GM21576 (cell line): Measurements from ENCODE around the gene PRDM13.
"Not testable (repeated sequence)": the region's sequence is repeated elsewhere in the genome, so short reads cannot be mapped to it uniquely, and the experiment has no call there.

Experiments used
- ATAC-seq: cut with Tn5 transposase; IDR thresholded peaks from one replicate; pipeline ENCODE4 v1.9.1; 2021; ENCODE audit warnings: mild to moderate bottlenecking, moderate library complexity; ENCODE audit not compliant: unreplicated experiment

PRDM13 gene

DNA sequence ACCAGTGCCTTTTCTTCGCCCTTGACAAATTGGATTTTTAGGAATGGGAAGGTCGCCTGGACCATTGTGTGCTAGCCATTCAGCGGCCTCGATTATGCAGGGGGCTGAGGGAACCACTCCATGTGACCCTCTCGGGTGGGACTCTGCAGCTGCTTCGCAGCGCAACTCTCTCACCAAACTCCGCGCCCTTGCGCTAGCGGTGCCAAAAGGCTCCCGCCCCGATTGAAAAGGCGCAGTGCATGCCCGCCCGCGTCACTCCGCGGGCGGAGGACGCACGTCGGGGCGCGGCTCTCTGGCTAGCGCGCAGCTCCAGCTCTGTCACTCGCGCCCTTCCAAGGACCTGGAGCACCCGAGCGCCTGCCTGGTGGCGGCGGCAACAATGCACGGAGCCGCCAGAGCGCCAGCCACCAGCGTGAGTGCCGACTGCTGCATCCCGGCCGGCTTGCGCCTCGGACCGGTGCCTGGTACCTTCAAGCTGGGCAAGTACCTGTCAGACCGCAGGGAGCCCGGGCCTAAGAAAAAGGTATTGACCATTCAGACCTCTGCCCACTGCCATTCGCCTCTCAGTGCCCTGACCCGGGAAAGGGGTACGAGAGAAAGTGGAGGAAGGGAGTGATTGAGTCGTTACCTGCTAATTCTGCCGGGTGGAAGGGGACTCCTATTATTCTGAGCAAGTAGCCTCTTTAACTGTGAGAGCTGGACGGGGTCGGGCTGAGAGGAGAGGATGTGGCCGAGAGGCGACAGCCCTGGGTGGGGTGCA is at the start of gene PRDM13:
PRDM13 (plus strand) TSS at position 178 of the 760 bp plus-strand sequence; CDS start at position 380, 202 bp downstream.
- ATAC-seq = no peak

DNA sequence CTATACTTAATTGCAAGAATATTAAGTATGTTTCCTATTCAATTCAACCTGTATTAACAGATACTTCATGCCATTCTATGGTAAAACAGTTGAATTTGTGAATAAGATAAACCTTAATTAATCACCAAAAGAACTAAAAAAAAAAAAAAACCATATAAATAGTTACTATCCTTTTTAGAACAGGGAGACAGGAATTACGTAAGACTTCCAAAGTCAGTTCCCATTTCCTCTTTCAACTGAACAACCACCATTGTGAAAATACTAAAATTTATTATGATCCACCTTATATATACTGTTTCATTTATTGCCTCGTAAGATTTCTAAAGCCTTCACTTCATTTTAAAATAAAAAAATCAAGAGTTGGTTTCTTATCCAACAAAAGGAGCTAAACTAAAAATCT is 47.6 kb upstream of the PRDM13 start:
- no peak for ATAC-seq

DNA sequence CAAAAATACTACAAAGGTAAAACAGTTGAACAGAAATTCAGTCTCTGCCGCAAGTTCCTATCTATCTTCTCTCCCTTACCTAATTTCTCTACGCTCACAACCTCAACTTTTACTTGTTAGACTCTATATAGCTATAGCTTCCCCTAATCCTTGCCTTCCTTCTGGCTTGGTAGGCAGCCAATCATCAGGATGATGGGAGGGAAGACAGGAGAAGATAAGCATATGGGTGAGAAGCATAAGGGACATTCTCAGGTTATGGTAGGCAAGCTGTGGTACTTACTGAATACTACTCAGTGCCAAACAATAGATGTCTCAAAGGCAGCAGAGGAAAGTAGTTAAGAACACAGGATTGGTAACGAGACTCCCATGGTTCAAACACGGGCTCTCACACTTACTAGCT is 46.0 kb upstream of the PRDM13 start:
- ATAC-seq = no peak

DNA sequence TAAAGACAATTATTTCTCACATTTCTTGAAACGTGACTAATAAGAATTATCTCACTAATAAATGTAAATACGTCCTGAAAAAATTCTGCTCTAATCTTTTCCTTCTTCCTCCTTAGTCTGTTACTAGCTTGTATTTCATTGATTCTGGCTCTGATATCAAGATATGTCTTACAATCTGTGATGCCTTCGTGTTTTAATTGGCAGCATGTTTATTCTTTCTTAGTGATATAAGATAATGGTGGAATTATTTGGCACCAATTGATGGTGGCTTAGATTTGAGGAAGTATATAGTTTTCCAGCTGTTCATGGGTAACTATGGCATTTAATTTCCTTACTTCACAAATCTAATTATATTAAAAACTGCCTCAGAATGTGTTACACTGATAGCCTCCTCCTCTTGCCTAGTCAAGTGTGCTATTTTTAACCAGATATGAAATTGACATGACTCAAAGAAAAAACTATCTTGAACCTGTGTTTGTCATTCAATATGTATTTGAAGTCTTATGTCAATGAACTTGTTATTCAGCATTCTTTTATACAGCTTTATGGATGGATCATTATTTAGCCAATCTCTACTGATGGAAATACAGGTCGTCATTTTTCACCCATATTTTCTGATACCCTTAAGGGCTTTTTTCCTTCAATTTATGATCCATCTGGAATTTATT is 43.4 kb upstream of the PRDM13 start:
- no peak for ATAC-seq

DNA sequence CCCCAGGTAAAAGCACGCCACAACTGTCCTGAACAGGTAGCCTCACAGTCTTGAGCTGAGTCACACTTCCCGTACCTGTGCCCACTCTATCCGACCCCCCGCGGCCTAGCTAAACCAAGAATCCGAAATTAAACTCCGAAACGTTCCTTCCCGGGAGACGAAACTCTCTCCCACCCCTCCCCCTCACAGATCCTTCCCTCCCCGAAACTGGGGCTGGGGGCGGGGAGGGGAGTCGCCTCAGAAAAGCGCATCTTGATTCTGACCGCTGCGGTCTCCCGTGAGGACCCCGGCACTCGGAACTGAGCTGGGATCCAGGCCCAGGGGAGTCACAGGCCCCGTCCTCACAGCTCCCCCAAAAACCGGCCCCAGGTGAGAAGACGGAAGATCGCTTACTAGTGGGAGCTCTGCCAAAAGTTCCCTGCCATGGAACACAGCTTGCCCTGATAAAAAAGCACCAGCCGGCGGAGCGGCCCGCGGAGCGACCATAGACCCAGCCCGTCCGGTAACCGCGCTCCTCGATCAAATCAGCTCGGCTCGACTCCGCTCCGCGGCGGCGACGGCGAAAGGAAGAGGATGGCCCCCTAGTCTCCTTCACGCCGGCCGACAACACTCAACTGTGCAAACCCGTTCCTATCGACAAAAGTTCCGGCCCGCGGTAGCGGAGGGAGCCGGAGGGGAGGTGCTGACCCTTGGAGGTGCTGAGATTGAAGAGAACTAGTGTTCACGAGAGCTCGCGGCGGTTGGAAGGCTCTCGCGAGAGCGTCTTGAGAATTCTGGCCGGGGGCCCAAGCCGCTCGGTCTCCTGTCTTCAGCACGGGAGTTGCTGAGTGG is 38.3 kb upstream of the PRDM13 start, which contains the start of gene CCNC:
CCNC (minus strand) TSS at position 558 of the 831 bp plus-strand sequence; CDS start at position 425, 133 bp downstream.
- ATAC-seq = peak; percentile 98

DNA sequence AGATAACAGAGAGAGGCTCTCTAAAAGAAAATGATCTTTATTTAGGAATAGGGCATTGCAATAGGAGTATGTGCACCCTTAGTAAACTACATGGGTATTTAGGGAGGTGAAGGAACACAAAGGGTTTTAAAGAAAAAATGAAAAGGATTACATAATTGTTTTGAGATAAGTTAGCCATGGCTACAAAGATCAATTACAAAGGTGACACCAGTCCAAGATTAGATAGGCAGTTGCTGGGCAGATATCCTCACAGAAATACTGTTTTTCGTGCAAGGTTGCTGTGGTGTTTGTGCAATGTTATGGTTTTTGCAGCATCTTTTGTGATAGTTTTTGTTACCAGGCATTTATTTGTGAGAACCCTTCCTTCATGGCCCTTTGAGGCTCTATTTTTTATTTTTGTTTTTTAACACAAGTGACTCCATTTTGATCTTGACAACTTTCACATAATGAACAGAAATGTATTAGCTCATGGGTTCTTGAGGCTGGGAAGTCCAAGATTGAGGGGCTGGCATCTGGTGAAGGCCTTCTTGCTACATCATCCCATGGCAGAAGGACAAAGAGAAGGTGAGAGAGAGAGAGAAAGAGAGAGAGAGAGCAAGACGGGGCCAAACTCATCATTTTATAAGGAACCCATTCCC is 32.5 kb upstream of the PRDM13 start:
- no peak for ATAC-seq

DNA sequence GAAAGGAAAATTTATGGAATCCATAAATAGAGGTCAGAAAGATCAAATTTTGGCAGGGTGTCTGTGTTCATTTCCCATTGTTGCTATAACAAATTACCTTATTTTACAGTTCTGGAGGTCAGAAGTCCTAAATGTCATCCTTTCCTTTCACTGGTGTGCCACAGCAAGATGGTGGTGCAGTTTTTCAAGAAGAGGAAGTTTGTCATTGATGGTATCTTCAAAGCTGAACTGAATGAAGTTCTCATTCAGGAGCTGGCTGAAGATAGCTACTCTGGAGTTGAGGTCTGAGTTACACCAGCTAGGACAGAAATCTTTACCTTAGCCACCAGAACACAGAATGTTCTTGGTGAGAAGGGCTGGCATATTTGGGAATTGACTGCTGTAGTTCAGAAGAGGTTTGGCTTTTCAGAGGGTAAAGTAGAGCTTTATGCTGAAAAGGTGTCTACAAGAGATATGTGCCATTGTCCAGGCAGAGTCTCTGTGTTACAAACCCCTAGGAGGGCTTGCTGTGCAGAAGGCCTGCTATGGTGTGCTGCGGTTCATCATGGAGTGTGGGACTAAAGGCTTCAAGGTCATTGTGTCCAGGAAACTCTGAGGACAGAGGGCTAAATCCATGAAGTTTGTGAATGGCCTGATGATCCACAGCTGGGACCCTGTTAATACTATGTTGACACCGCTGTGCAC is 30.9 kb upstream of the PRDM13 start:
- no peak for ATAC-seq

DNA sequence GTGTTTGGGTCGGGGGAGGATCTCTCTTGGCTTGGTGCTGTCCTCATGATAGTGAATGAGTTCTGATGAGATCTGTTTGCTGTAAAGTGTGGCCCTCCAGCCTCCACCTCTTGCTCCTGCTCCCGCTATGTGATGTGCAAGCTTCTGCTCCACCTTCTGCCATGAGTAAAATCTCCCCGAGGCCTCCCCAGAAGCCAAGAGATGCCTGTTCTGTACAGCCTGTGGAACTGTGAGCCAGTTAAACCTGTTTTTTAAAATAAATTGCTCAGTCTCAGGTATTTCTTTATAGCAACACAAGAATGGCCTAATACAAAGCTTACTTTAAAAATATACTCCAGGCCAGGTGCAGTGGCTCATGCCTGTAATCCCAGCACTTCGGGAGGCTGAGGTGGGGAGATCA is 26.9 kb upstream of the PRDM13 start:
- ATAC-seq = no peak

DNA sequence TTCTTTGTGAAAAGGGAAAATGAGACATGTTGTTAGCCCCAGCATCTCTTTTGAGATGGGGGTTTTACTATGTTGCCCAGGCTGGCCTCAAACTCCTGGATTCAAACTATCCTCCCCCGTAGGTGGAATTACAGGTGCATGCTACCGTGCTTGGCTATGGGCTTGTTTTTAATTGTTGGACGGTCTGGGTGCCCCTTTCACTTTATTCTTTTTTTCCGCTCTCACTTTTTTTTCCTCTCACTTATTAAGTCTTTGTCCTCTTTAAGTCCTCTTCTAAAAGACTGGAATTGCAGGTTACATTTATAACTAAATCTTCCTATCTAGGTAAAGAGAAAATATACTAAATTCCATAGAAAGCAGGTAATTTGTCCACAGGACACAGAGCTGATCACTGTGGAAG is 18.8 kb upstream of the PRDM13 start:
- ATAC-seq = no peak

DNA sequence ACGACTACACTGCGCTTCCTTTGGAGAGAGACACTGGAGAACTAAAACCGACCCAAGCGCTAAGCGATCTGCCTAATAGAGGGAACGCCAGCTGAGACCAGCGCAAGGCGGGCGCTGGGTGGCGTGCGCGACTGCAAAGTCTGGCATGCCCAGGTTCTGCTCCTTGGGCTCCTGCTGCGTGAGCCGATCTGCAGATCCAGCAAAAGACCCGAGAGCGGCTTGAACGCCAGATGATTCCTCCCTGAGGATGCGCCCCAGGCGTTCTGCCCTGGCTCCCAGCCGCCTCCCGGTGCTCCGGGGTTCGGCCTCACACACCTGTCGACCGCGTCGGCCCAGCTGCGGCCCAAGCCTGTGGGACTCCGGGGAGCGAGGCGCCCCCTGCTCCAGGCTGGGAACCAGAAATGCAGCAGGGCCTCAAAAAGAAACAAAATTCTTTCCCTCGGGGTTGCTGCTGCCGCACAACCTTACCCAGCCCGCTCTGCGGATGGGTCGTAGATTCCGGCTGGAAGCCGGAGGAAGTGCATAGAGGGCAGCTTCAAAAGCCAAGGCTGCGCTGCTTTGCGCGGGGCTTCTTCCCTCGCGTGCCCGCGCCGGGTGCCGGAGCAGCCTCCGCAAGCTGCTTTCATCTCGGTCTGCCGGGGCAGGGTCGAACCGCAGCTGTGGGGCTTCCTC is 17.9 kb upstream of the PRDM13 start:
- ATAC-seq = peak; percentile 91

DNA sequence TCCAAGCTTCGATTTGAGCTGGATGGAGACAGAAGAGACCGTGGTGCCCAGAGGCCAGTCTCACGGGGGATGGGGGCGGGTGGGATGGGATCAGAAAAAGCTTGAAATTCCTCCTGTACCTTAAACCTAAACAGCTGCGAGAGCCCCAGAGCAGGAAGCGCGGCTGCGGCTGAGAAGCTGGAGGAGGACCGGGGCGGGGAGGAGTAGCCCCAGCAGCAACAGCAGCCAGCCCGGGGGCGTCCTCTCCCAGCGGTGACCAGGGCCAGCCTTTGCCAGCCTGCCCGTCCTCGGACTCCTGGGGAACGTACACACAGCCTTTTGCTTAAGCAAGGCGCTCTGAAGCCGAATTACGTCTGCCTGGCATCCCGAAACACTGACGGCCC is 17.4 kb upstream of the PRDM13 start:
- peak; percentile 26 for ATAC-seq

DNA sequence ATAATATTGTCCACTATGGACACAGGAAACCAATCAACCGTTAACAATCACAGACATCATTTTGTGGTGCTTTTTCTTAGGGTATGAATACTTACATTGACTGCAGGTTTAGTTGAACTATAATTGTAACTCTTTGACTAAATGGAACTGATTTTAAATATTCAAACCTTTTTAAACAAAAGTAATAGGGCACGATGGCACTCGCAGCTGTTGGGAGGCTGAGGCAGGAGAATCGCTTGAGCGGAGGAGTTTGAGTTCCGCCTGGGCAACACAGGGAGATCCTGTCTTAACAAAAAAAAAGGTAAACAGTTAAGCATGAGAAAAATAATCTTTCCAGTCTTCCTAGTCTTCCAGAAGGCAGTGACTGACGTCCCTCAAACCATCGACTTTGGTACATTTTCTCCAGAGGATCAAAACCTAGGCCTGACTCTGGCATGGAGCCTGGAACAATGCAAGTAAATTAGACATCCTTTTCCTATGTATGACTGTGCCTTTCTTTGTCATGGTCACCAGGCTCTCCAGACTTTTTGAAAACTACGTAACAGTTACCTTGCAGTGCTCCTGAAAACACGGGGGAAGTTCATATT is 16.6 kb upstream of the PRDM13 start:
- ATAC-seq = no peak

DNA sequence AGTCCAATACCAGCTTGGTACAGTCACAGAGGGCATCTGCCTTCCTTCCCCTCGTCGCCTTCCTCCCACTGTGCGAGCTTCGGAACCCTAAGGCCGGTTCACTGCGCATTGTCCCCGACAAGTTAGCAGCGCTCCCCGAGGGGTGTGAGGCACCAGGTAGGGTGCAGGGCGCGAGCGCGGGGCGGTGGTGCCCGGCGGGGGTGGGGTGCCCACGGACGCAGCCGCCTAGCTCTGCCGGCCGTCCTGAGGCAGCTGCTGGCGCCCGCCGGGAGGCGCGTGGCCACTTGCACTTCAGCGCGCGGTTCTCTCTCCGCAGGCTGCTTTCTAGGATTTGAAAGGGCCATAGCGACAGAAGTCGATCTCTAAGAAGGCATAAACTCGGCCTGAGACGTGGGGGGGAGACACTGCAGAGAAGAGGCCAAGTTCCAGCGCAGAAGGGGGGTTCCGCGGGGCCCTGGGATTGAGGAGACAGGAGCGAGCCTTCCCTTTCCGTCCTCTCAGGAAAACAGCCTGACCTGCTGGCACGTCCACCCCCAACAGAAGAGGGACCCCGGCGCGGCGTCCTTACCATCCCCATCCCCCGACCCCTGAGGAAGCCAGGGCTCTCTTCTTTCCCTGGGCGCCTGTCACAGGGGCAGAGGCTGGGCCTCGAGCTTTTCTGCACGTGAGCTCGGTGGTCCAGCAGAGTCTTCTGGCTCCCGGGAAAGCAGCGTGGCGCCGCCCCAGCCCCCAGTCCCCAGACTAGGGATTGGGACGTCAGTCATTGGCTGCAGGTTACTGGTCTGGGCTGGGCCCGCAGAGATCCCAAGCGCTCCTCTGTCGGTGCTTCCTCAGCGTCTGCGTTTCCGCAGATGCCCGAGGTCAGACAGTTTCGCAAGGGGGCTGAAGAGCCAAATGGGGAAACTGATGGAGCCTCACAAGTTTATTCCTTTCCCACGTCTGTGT is 15.6 kb upstream of the PRDM13 start:
- no peak for ATAC-seq

DNA sequence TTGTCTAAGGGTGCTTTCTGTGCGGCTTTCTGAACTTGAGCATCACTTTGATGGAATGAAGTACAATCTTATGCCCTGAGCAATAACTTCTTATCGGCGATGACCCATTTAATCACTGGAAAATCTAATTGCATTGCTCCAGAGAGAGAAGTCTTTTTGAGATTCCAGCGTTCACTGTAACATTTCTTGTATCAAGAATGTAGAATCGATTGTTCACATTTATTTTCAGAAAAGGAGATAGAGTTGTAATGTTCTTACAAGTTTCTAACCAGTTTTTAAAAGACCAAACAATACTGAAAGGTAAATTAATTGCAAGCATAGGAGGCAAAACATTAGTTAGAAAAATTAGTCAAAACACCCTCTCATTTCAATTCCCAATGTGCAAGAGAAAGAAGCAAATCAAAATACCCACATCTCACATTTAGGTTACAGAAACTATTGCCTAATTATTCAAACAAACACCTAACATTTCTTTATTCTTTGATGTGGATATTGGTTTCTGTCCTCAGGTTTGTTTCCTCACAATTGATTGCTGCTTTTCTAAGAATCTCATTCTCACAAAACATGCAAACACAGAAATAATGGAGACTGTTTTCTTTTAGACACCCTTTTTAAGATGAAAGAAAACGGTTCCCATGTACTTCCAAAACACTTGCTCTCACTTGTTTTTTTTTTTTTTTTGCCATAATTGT is 14.8 kb upstream of the PRDM13 start:
- no peak for ATAC-seq

DNA sequence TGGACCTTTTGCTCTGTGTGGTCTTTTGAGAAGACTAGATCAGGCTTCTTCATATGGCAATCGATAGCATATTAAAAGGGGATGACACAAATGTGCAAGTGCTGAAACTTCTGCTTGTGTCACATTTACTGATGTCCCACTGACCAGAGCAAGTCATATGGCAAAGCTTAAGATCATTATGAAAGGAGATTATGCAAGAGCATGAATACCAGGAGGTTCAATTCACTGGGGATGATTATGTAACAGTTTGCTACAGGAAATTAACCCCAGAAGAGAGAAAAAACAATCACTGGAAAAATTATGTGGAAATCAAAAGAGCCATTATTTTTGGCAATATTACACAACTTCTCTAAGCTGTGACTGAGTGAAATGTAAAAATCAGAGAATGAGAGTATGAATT is 13.7 kb upstream of the PRDM13 start:
- no peak for ATAC-seq

DNA sequence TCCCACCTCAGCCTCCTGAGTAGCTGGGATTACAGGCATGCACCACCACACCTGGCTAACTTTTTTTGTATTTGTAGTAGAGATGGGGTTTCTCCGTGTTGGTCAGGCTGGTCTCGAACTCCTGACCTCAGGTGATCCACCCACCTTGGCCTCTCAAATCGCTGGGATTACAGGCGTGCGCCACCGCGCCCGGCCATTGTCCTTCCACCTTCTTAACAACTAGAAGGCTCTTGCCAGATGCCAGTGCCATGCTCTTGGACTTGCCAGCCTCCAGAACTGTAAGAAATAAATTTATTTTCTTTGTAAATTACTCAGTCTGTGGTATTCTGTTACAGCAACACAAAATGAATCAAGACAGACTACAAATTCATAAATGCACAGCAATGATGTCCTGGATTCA is 11.9 kb upstream of the PRDM13 start:
- not testable (repeated sequence) for ATAC-seq

DNA sequence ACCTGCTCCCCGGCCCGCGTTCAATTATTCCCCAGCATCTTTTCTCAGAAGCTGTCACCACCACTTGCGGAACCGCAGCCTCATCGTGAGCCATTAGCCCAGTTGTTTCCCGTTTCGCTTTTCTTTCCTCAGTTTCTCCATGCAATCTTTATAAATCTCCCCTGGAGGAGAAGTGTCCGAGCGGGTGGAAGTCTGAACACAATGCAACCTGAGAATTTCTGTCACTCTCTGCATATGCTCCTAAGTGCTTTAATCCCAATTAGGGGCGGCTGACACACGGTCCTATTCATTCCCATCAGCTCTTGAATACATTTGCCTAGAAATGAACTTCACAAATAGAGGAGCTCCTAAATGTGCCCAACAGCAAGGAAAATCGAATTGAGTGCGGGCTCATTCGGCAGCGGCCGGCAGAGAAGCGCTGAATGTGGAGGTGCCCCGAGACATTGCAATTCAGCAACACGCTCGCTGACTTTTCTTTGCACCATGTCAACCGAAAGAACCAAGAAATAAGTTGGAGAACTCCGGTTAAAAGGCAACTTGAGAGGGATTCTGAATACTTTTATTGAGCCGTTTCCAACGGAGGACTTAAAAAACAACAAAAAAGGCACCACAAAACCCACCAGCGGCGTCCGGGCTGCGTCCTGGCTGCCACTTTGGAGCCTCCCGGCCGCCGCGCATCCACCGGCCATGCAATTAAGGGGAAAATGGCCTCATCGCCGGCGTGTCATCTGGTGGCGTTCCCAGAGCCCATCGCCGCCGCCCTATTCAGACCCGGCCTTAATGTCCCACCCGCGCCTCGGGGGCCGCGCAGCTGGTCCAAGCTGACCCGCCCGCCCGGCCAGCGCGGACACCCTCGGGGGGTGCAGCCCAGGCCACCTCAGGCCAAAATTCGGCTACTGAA is 3.9 kb upstream of the PRDM13 start:
- no peak for ATAC-seq
